Neuronal stem cell (in vitro differentiated cells): ENCODE results near the gene CLDN3.

Source experiments
- DNase-seq: peaks from one replicate; pipeline ENCODE4 v3.0.0-alpha.2; 2013; ENCODE audit warnings: low spot score
- H2AFZ ChIP-seq: one replicate; pipeline ENCODE4 v1.6.1; 2013; ENCODE audit warnings: mild to moderate bottlenecking, low read length, inconsistent platforms
- H2AK5ac ChIP-seq: 2 replicates; pipeline ENCODE4 v1.6.1; 2013; ENCODE audit warnings: low read depth, mild to moderate bottlenecking, inconsistent platforms, low read length, moderate library complexity, mixed read lengths
- H2BK120ac ChIP-seq: 2 replicates; pipeline ENCODE4 v1.6.1; 2013; ENCODE audit warnings: low read depth, mild to moderate bottlenecking, inconsistent platforms, low read length, moderate library complexity, mixed read lengths
- H2BK12ac ChIP-seq: one replicate; pipeline ENCODE4 v1.6.1; 2013; ENCODE audit warnings: low read length, inconsistent platforms
- H2BK15ac ChIP-seq: 2 replicates; pipeline ENCODE4 v1.6.1; 2013; ENCODE audit warnings: mild to moderate bottlenecking, low read length, inconsistent platforms, mixed read lengths
- H2BK5ac ChIP-seq: one replicate; pipeline ENCODE4 v1.6.1; 2013; ENCODE audit warnings: inconsistent platforms, mild to moderate bottlenecking, low read length, moderate library complexity
- H3K14ac ChIP-seq: one replicate; pipeline ENCODE4 v1.6.1; 2013; ENCODE audit warnings: low read length, inconsistent platforms
- H3K18ac ChIP-seq: 2 replicates; pipeline ENCODE4 v1.6.1; 2013; ENCODE audit warnings: low read length, inconsistent platforms
- H3K23ac ChIP-seq: 2 replicates; pipeline ENCODE4 v1.6.1; 2013; ENCODE audit warnings: low read depth, mild to moderate bottlenecking, mixed read lengths, low read length, inconsistent platforms; ENCODE audit not compliant: poor library complexity
- H3K27ac ChIP-seq: replicated peaks from 3 replicates; pipeline ENCODE4 v1.5.1; 2013; ENCODE audit warnings: low read length, inconsistent platforms
- H3K27me3 ChIP-seq, 3 experiments: 2 replicates each; pipeline ENCODE4 v1.6.1; 2013; ENCODE audit warnings: low read length in 3 of 3, mild to moderate bottlenecking in 2 of 3, inconsistent platforms in 1 of 3, low read depth in 1 of 3, mixed read lengths in 1 of 3, moderate library complexity in 1 of 3; ENCODE audit not compliant: control insufficient read depth in 3 of 3, insufficient read depth in 3 of 3
- H3K36me3 ChIP-seq, 2 donors: replicated peaks in 1 of 2; 2 replicates each; pipeline ENCODE4 v1.6.1; 2013; ENCODE audit warnings: low read length in 2 of 2; ENCODE audit not compliant: control insufficient read depth in 2 of 2, insufficient read depth in 2 of 2
- H3K4ac ChIP-seq: 2 replicates; pipeline ENCODE4 v1.6.1; 2013; ENCODE audit warnings: inconsistent platforms, mild to moderate bottlenecking, low read length, moderate library complexity
- H3K4me1 ChIP-seq, 2 donors: 1 replicate in 1 of 2; 2 replicates in 1 of 2; pipeline ENCODE4 v1.6.1; 2013; ENCODE audit warnings: low read length in 2 of 2, low read depth in 1 of 2; ENCODE audit not compliant: control insufficient read depth in 2 of 2, insufficient read depth in 1 of 2
- H3K4me2 ChIP-seq: one replicate; pipeline ENCODE4 v1.6.1; 2013; ENCODE audit warnings: mild to moderate bottlenecking, low read length, inconsistent platforms; ENCODE audit not compliant: insufficient read depth, poor library complexity, severe bottlenecking
- H3K4me3 ChIP-seq, 2 donors: 2 replicates each; pipeline ENCODE4 v1.5.1; 2013; ENCODE audit warnings: low read length in 2 of 2, mild to moderate bottlenecking in 2 of 2, inconsistent platforms in 1 of 2, moderate library complexity in 1 of 2
- H3K79me1 ChIP-seq: one replicate; pipeline ENCODE4 v1.6.1; 2013; ENCODE audit warnings: low read depth, mild to moderate bottlenecking, inconsistent platforms, low read length, moderate library complexity
- H3K9ac ChIP-seq: one replicate; pipeline ENCODE4 v1.6.1; 2013; ENCODE audit warnings: mild to moderate bottlenecking, low read depth, low read length, inconsistent platforms; ENCODE audit not compliant: poor library complexity
- H3K9me3 ChIP-seq, 2 donors: replicated peaks in 1 of 2; 2 replicates each; pipeline versions ENCODE3 to v1.6.1; 2013; ENCODE audit warnings: low read length in 2 of 2, mild to moderate bottlenecking in 2 of 2, inconsistent platforms in 1 of 2, low read depth in 1 of 2, mixed read lengths in 1 of 2, moderate library complexity in 1 of 2; ENCODE audit not compliant: control insufficient read depth in 2 of 2, insufficient read depth in 1 of 2
- H4K8ac ChIP-seq: one replicate; pipeline ENCODE4 v1.6.1; 2013; ENCODE audit warnings: low read depth, mild to moderate bottlenecking, inconsistent platforms, low read length, moderate library complexity
- H4K91ac ChIP-seq: one replicate; pipeline ENCODE4 v1.6.1; 2013; ENCODE audit warnings: low read length, low read depth, mild to moderate bottlenecking, inconsistent platforms; ENCODE audit not compliant: poor library complexity
- WGBS, 2 donors: extraction: QIAGEN DNeasy Blood & Tissue Kit; methylation state at CpG; one replicate each; pipeline ENCODE4 v1.1.7; 2013; ENCODE audit warnings: missing lambda C conversion rate in 2 of 2, mixed read lengths in 1 of 2; ENCODE audit not compliant: insufficient read length in 2 of 2, insufficient replicate concordance in 1 of 2; ENCODE audit errors: extremely low coverage in 2 of 2; 5-methylcytosine and 5-hydroxymethylcytosine counted together

The CLDN3 gene

DNA sequence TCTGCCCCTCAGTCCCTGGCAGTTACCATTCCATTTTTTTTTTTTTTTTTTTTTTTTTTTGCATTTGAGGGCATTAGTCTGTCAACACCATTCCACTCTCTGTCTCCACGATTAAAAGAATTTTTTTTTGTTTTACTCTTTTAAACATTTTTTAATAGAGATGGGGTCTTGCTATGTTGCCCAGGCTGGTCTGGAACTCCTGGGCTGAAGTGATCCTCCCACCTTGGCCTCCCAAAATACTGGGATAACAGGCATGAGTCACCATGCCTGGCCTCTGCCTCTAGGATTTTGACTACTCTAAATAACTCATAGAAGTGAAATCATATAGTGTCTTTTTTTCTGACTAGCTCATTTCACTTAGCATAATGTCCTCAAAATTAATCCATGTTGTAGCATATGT lies 16.5 kb upstream of the CLDN3 start:
- no peak overlapping the region for H3K4ac ChIP-seq
- H3K27ac ChIP-seq: no peak overlapping the region
- H3K79me1 ChIP-seq: no peaks in the 10 kb centered on the region
- H2BK15ac ChIP-seq: no peak overlapping the region
- H4K91ac ChIP-seq: no peak overlapping the region
- WGBS, 2 donors: no CpG with 5 or more reads among the region's 1 CpG
- H3K27me3 ChIP-seq: no peaks in the 10 kb centered on the region
- no peak overlapping the region for H2BK5ac ChIP-seq
- H3K9me3 ChIP-seq: no peaks in the 10 kb centered on the region
- H3K9ac ChIP-seq: no peak overlapping the region
- H2AFZ ChIP-seq: no peak overlapping the region
- H3K36me3 ChIP-seq: no peaks in the 10 kb centered on the region
- H2BK12ac ChIP-seq: no peak overlapping the region
- no peak for DNase-seq
- no peak overlapping the region for H2AK5ac ChIP-seq
- no peak overlapping the region for H3K23ac ChIP-seq
- no peak overlapping the region for H2BK120ac ChIP-seq
- H4K8ac ChIP-seq: no peak overlapping the region
- H3K18ac ChIP-seq: no peak overlapping the region
- H3K4me1 ChIP-seq: no peaks in the 10 kb centered on the region
- no peak overlapping the region for H3K4me2 ChIP-seq
- no peak overlapping the region for H3K4me3 ChIP-seq
- H3K14ac ChIP-seq: no peak overlapping the region

DNA sequence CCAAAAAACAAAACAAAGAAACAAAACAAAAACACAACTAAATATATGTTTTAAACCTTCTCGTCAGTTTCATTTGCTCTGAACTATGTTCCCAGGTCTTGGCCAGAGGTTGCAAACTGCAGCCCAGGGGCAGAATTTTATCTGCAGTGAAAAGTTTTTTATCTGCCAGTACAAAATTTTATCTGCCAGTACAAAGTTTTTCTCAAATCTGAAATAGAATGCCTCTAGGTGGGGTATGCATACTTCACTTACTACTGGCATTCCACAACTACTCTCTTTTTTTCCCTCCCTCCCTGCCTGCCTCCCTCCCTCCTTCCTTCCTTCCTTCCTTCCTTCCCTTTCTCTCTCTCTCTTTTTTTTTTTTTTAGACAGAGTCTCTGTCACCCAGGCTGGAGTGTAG lies 9.4 kb upstream of the CLDN3 start:
- H2BK12ac ChIP-seq: no peak overlapping the region
- H4K91ac ChIP-seq: no peak overlapping the region
- H3K4me3 ChIP-seq: no peak overlapping the region
- no peaks in the 10 kb centered on the region for H3K79me1 ChIP-seq
- no peak overlapping the region for H3K14ac ChIP-seq
- H3K18ac ChIP-seq: no peak overlapping the region
- H2AFZ ChIP-seq: no peak overlapping the region
- no peak for DNase-seq
- no peak overlapping the region for H3K4me2 ChIP-seq
- H3K36me3 ChIP-seq: no peaks in the 10 kb centered on the region
- no CpG with 5 or more reads among the region's 1 CpG for WGBS, 2 donors
- H3K4ac ChIP-seq: no peak overlapping the region
- H3K9me3 ChIP-seq: no peaks in the 10 kb centered on the region
- H3K27ac ChIP-seq: no peak overlapping the region
- H2AK5ac ChIP-seq: no peak overlapping the region
- no peaks in the 10 kb centered on the region for H3K27me3 ChIP-seq
- H3K23ac ChIP-seq: no peak overlapping the region
- no peak overlapping the region for H2BK120ac ChIP-seq
- H2BK5ac ChIP-seq: no peak overlapping the region
- H4K8ac ChIP-seq: no peak overlapping the region
- H3K9ac ChIP-seq: no peak overlapping the region
- H2BK15ac ChIP-seq: no peak overlapping the region
- H3K4me1 ChIP-seq: no peaks in the 10 kb centered on the region

GRCh38 chr7:73778801-73779389 lies 8.8 kb upstream of the CLDN3 start:
- no peak overlapping the region for H2BK120ac ChIP-seq
- no peak overlapping the region for H3K4ac ChIP-seq
- H3K4me1 ChIP-seq: no peaks in the 10 kb centered on the region
- no peak overlapping the region for H3K9ac ChIP-seq
- H3K14ac ChIP-seq: no peak overlapping the region
- no peak overlapping the region for H3K23ac ChIP-seq
- no peak overlapping the region for H3K4me3 ChIP-seq
- H3K4me2 ChIP-seq: no peak overlapping the region
- no peak overlapping the region for H2AK5ac ChIP-seq
- no peak overlapping the region for H2BK5ac ChIP-seq
- DNase-seq: no peak
- H3K18ac ChIP-seq: peak overlapping the region; percentile 35
- no peak overlapping the region for H4K8ac ChIP-seq
- H2AFZ ChIP-seq: no peak overlapping the region
- no peak overlapping the region for H3K27ac ChIP-seq
- no peak overlapping the region for H2BK12ac ChIP-seq
- H4K91ac ChIP-seq: no peak overlapping the region
- no peaks in the 10 kb centered on the region for H3K79me1 ChIP-seq
- no peak overlapping the region for H2BK15ac ChIP-seq
- WGBS, 2 donors: no CpG with 5 or more reads among the region's 11 CpGs
- no peaks in the 10 kb centered on the region for H3K9me3 ChIP-seq
- no peaks in the 10 kb centered on the region for H3K27me3 ChIP-seq
- H3K36me3 ChIP-seq: no peaks in the 10 kb centered on the region

GRCh38 chr7:73774923-73775322 lies 4.9 kb upstream of the CLDN3 start:
- Histone ChIP-seq H2AFZ (no peak overlapping the region), H3K4me3 (no peak overlapping the region), H3K4ac (no peak overlapping the region), H2AK5ac (no peak overlapping the region), H3K36me3 (no peaks in the 10 kb centered on the region), H4K91ac (no peak overlapping the region), H3K4me2 (no peak overlapping the region), H4K8ac (no peak overlapping the region), H2BK15ac (no peak overlapping the region), H3K27me3 (peaks cover 0 to 21% (median 8%) of the 10 kb centered on the region in 3 experiments), H3K23ac (no peak overlapping the region), H3K27ac (no peak overlapping the region), H3K4me1 (peaks cover 0 to 4% of the 10 kb centered on the region in 2 donors), H3K14ac (no peak overlapping the region), H2BK5ac (no peak overlapping the region), H3K9me3 (no peaks in the 10 kb centered on the region), H3K79me1 (no peaks in the 10 kb centered on the region), H2BK12ac (no peak overlapping the region), H3K9ac (no peak overlapping the region), H2BK120ac (no peak overlapping the region), H3K18ac (no peak overlapping the region)
- no CpG with 5 or more reads among the region's 1 CpG for WGBS, 2 donors
- DNase-seq: no peak
